ENCODE measurements around the gene TRAPPC12. TPM values are rescaled to one million over a fixed set of nuclear protein-coding genes. Genes with fewer than 3 reads are reported as not detected.

The TRAPPC12 gene
- total RNA-seq, 1 experiment from 2014 or later, result 72.8 TPM

- TF ChIP-seq ZNF532 (CRISPR knock-in tag; IDR thresholded peaks at IDR 0.05; ENCODE audit: borderline replicate concordance), result no peak
- TF ChIP-seq GTF2I (CRISPR knock-in tag; conservative IDR thresholded peaks at IDR 0.05), result no peak
- TF ChIP-seq, protein P1, sequence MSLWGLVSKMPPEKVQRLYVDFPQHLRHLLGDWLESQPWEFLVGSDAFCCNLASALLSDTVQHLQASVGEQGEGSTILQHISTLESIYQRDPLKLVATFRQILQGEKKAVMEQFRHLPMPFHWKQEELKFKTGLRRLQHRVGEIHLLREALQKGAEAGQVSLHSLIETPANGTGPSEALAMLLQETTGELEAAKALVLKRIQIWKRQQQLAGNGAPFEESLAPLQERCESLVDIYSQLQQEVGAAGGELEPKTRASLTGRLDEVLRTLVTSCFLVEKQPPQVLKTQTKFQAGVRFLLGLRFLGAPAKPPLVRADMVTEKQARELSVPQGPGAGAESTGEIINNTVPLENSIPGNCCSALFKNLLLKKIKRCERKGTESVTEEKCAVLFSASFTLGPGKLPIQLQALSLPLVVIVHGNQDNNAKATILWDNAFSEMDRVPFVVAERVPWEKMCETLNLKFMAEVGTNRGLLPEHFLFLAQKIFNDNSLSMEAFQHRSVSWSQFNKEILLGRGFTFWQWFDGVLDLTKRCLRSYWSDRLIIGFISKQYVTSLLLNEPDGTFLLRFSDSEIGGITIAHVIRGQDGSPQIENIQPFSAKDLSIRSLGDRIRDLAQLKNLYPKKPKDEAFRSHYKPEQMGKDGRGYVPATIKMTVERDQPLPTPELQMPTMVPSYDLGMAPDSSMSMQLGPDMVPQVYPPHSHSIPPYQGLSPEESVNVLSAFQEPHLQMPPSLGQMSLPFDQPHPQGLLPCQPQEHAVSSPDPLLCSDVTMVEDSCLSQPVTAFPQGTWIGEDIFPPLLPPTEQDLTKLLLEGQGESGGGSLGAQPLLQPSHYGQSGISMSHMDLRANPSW (CRISPR knock-in tag; conservative IDR thresholded peaks at IDR 0.05; ENCODE audit: low read depth), result no peak
Measured at GRCh38 chr2:3344897-3345296, 34.6 kb upstream of the TRAPPC12 start (continued).

- peaks cover 7% of the 10 kb centered on the region; the same call in 1 of the 2 replicates for H3K9me3 Mint-ChIP-seq
- ChIA-PET CTCF (no interaction called here), POLR2A (no interaction called here)
- H3K4me1 Mint-ChIP-seq, result peaks cover 6% of the 10 kb centered on the region; the same call in 1 of the 2 replicates
- no peak overlapping the region for H3K27ac Mint-ChIP-seq
- H3K4me3 Mint-ChIP-seq, result no peak overlapping the region
- ATAC-seq (no peak), DNase-seq (ENCODE audit: low spot score) (no peak)
- H3K36me3 Mint-ChIP-seq, result peaks cover 28% of the 10 kb centered on the region
- TF ChIP-seq NFYB (CRISPR knock-in tag; conservative IDR thresholded peaks at IDR 0.05; ENCODE audit: low read depth), result no peak
- TF ChIP-seq GRHL2 (CRISPR knock-in tag; IDR thresholded peaks at IDR 0.05; ENCODE audit: insufficient replicate concordance, severe bottlenecking), result no peak
- H3K27me3 Mint-ChIP-seq (ENCODE audit: low read depth), result no peaks in the 10 kb centered on the region
Measured at GRCh38 chr2:3345621-3346020, 33.9 kb upstream of the TRAPPC12 start.

DNA sequence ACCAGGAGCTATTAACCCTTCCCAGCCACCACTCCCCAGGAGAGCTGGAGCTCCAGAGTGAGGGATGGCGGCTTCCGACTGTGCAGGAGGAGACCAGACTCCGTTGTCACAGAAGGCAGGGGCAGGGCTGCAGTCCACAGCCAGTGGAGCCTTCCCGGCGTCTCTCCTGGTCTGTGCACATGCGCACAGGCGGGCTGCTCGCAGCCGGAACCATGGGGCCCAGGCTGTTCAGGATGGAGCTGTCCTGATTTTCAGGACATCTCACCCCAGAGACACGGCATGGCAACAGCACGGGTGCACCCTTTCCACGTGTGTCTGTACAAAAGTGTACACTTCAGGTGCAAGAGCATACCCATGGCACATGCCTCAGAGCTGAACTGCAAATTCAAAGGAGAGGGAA is 30.7 kb upstream of the TRAPPC12 start:
- no peak overlapping the region for H3K4me3 Mint-ChIP-seq
- POLR2A ChIA-PET, result no interaction called here
- no peak for TF ChIP-seq SOX15 (CRISPR knock-in tag; IDR thresholded peaks at IDR 0.05)
- DNase-seq (ENCODE audit: low spot score), result no peak
- no peaks in the 10 kb centered on the region for H3K27me3 Mint-ChIP-seq (ENCODE audit: low read depth)
- CTCF ChIA-PET, result no interaction called here
- H3K27ac Mint-ChIP-seq, result no peak overlapping the region
- peaks cover 12% of the 10 kb centered on the region for H3K9me3 Mint-ChIP-seq
- ATAC-seq, result peak; percentile 39
- peaks cover 46% of the 10 kb centered on the region for H3K36me3 Mint-ChIP-seq
- H3K4me1 Mint-ChIP-seq, result peaks cover 6% of the 10 kb centered on the region; the same call in 1 of the 2 replicates

DNA sequence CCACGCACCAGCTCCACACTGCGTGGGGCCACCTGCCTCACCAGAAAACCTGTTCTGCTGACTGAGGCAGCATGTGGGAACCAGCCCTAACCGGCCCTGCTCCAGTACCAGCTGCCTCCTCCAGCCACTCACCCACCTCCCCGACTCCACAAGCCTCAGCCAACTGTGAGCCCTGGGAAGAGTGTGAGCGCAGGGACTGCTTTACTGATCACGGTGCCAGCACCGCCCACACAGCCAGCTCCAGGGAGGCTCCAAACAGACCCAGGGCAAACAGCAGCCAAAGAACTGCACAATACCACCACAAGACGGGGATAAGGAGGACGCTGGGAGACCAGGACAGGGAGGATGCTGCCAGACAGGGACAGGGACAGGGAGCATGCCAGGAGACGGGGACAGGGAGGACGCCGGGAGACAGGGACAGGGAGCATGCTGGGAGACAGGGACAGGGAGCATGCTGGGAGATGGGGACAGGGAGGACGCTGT is 30.2 kb upstream of the TRAPPC12 start:
- DNase-seq (ENCODE audit: low spot score) (no peak), ATAC-seq (peak; percentile 32)
- Mint-ChIP-seq H3K4me1 (peaks cover 6% of the 10 kb centered on the region; the same call in 1 of the 2 replicates), H3K4me3 (no peak overlapping the region), H3K9me3 (peaks cover 12% of the 10 kb centered on the region), H3K27me3 (ENCODE audit: low read depth) (no peaks in the 10 kb centered on the region), H3K36me3 (peaks cover 51% of the 10 kb centered on the region), H3K27ac (no peak overlapping the region)
- ChIA-PET POLR2A (no interaction called here), CTCF (no interaction called here)
- TF ChIP-seq NFE2L1 (CRISPR knock-in tag; IDR thresholded peaks at IDR 0.05), result no peak
- TF ChIP-seq, protein P2, sequence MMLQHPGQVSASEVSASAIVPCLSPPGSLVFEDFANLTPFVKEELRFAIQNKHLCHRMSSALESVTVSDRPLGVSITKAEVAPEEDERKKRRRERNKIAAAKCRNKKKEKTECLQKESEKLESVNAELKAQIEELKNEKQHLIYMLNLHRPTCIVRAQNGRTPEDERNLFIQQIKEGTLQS (CRISPR knock-in tag; conservative IDR thresholded peaks at IDR 0.05), result no peak
- no peak for TF ChIP-seq KAT7 (CRISPR knock-in tag; IDR thresholded peaks at IDR 0.05; ENCODE audit: borderline replicate concordance)
- TF ChIP-seq, protein P3, sequence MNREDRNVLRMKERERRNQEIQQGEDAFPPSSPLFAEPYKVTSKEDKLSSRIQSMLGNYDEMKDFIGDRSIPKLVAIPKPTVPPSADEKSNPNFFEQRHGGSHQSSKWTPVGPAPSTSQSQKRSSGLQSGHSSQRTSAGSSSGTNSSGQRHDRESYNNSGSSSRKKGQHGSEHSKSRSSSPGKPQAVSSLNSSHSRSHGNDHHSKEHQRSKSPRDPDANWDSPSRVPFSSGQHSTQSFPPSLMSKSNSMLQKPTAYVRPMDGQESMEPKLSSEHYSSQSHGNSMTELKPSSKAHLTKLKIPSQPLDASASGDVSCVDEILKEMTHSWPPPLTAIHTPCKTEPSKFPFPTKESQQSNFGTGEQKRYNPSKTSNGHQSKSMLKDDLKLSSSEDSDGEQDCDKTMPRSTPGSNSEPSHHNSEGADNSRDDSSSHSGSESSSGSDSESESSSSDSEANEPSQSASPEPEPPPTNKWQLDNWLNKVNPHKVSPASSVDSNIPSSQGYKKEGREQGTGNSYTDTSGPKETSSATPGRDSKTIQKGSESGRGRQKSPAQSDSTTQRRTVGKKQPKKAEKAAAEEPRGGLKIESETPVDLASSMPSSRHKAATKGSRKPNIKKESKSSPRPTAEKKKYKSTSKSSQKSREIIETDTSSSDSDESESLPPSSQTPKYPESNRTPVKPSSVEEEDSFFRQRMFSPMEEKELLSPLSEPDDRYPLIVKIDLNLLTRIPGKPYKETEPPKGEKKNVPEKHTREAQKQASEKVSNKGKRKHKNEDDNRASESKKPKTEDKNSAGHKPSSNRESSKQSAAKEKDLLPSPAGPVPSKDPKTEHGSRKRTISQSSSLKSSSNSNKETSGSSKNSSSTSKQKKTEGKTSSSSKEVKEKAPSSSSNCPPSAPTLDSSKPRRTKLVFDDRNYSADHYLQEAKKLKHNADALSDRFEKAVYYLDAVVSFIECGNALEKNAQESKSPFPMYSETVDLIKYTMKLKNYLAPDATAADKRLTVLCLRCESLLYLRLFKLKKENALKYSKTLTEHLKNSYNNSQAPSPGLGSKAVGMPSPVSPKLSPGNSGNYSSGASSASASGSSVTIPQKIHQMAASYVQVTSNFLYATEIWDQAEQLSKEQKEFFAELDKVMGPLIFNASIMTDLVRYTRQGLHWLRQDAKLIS (CRISPR knock-in tag; IDR thresholded peaks at IDR 0.05; ENCODE audit: borderline replicate concordance), result no peak
- TF ChIP-seq CREB1 (CRISPR knock-in tag; IDR thresholded peaks at IDR 0.05), result no peak
- TF ChIP-seq, protein P4, sequence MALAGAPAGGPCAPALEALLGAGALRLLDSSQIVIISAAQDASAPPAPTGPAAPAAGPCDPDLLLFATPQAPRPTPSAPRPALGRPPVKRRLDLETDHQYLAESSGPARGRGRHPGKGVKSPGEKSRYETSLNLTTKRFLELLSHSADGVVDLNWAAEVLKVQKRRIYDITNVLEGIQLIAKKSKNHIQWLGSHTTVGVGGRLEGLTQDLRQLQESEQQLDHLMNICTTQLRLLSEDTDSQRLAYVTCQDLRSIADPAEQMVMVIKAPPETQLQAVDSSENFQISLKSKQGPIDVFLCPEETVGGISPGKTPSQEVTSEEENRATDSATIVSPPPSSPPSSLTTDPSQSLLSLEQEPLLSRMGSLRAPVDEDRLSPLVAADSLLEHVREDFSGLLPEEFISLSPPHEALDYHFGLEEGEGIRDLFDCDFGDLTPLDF (CRISPR knock-in tag; IDR thresholded peaks at IDR 0.05), result no peak
- TF ChIP-seq TCF7 (CRISPR knock-in tag; IDR thresholded peaks at IDR 0.05; ENCODE audit: low read depth), result no peak
